ENCODE results near the gene SRGAP3.

- no peak for TF ChIP-seq CTCF (IDR thresholded peaks at IDR 0.05; ENCODE audit: low read length)
- no peak for TF ChIP-seq EZH2 (IDR thresholded peaks at IDR 0.05; ENCODE audit: borderline replicate concordance, low read length)
These were observed 22.5 kb upstream of the SRGAP3 start for GRCh38 chr3:9271903-9272302.
